H9 (cell line): Measurements from ENCODE around the gene AGO1. TPM values are rescaled to one million over a fixed set of nuclear protein-coding genes. Genes with fewer than 3 reads are reported as not detected.
A peak's percentile ranks its signal among the peaks of the same experiment; 100 is the strongest.

Source experiments
- DNase-seq: peaks from one replicate; pipeline ENCODE4 v3.0.0-alpha.2; 2017
- H2AFZ ChIP-seq: one replicate; pipeline ENCODE4 v1.6.1; 2013; ENCODE audit warnings: mild to moderate bottlenecking, low read length, control low read depth, moderate library complexity
- H2AK5ac ChIP-seq: 2 replicates; pipeline ENCODE4 v1.6.1; 2013; ENCODE audit warnings: low read length, control low read depth, mixed read lengths; ENCODE audit not compliant: insufficient read length
- H2BK120ac ChIP-seq: one replicate; pipeline ENCODE4 v1.6.1; 2013; ENCODE audit warnings: low read depth, mild to moderate bottlenecking, low read length, control low read depth, inconsistent platforms; ENCODE audit not compliant: poor library complexity, severe bottlenecking
- H2BK12ac ChIP-seq: 2 replicates; pipeline ENCODE4 v1.6.1; 2013; ENCODE audit warnings: low read length, control low read depth, mixed read lengths, low read depth; ENCODE audit not compliant: insufficient read length
- H2BK15ac ChIP-seq: 2 replicates; pipeline ENCODE4 v1.6.1; 2013; ENCODE audit warnings: low read depth, low read length, control low read depth
- H2BK20ac ChIP-seq: one replicate; pipeline ENCODE4 v1.6.1; 2013; ENCODE audit warnings: low read depth, mild to moderate bottlenecking, low read length, control low read depth, inconsistent platforms; ENCODE audit not compliant: poor library complexity, severe bottlenecking
- H2BK5ac ChIP-seq: 2 replicates; pipeline ENCODE4 v1.6.1; 2013; ENCODE audit warnings: low read length, control low read depth, mixed read lengths; ENCODE audit not compliant: insufficient read length
- H3K14ac ChIP-seq: 2 replicates; pipeline ENCODE4 v1.6.1; 2013; ENCODE audit warnings: low read length, control low read depth; ENCODE audit not compliant: insufficient read depth
- H3K18ac ChIP-seq: 2 replicates; pipeline ENCODE4 v1.6.1; 2013; ENCODE audit warnings: low read depth, mild to moderate bottlenecking, mixed read lengths, low read length, control low read depth; ENCODE audit not compliant: insufficient read length
- H3K23ac ChIP-seq: 2 replicates; pipeline ENCODE4 v1.6.1; 2013; ENCODE audit warnings: low read length, control low read depth, mixed read lengths, low read depth; ENCODE audit not compliant: insufficient read length
- H3K23me2 ChIP-seq: 2 replicates; pipeline ENCODE4 v1.6.1; 2013; ENCODE audit warnings: low read depth, mild to moderate bottlenecking, mixed read lengths, low read length, control low read depth; ENCODE audit not compliant: insufficient read length, poor library complexity, severe bottlenecking
- H3K27ac ChIP-seq: 2 replicates; pipeline ENCODE4 v1.5.1; 2013; ENCODE audit warnings: low read length, control low read depth, mixed read lengths, low read depth; ENCODE audit not compliant: insufficient read length
- H3K27me3 ChIP-seq: 2 replicates; pipeline ENCODE4 v1.6.1; 2013; ENCODE audit warnings: low read length, control low read depth, inconsistent platforms; ENCODE audit not compliant: insufficient read depth
- H3K4ac ChIP-seq: 2 replicates; pipeline ENCODE4 v1.6.1; 2013; ENCODE audit warnings: low read depth, mild to moderate bottlenecking, control low read depth, inconsistent platforms, low read length, moderate library complexity
- H3K4me1 ChIP-seq: 2 replicates; pipeline ENCODE4 v1.6.1; 2013; ENCODE audit warnings: low read length, control low read depth, inconsistent platforms; ENCODE audit not compliant: insufficient read depth
- H3K4me2 ChIP-seq: 2 replicates; pipeline ENCODE4 v1.6.1; 2013; ENCODE audit warnings: low read length, control low read depth, mixed read lengths; ENCODE audit not compliant: insufficient read length, insufficient read depth
- H3K56ac ChIP-seq: 2 replicates; pipeline ENCODE4 v1.6.1; 2013; ENCODE audit warnings: low read depth, mild to moderate bottlenecking, mixed read lengths, low read length, control low read depth; ENCODE audit not compliant: insufficient read length
- H3K79me1 ChIP-seq: 2 replicates; pipeline ENCODE4 v1.6.1; 2013; ENCODE audit warnings: low read depth, mild to moderate bottlenecking, moderate library complexity, low read length, control low read depth, inconsistent platforms; ENCODE audit not compliant: insufficient read depth, poor library complexity, severe bottlenecking
- H3K79me2 ChIP-seq: 2 replicates; pipeline ENCODE4 v1.6.1; 2013; ENCODE audit warnings: low read length, control low read depth, inconsistent platforms; ENCODE audit not compliant: insufficient read depth
- H3K9ac ChIP-seq: 2 replicates; pipeline ENCODE4 v1.6.1; 2013; ENCODE audit warnings: low read length, control low read depth, mixed read lengths; ENCODE audit not compliant: insufficient read length; ENCODE audit errors: extremely low read depth
- H3K9me3 ChIP-seq: one replicate; pipeline ENCODE4 v1.6.1; 2013; ENCODE audit warnings: low read depth, low read length, inconsistent platforms; ENCODE audit not compliant: control insufficient read depth
- H3T11ph ChIP-seq: one replicate; pipeline ENCODE4 v1.6.1; 2013; ENCODE audit warnings: mild to moderate bottlenecking, low read length, control low read depth, inconsistent platforms
- H4K20me1 ChIP-seq: one replicate; pipeline ENCODE4 v1.6.1; 2013; ENCODE audit not compliant: control insufficient read depth, insufficient read length, insufficient read depth
- H4K5ac ChIP-seq: 2 replicates; pipeline ENCODE4 v1.6.1; 2013; ENCODE audit warnings: low read depth, mild to moderate bottlenecking, mixed read lengths, low read length, control low read depth; ENCODE audit not compliant: insufficient read length
- H4K8ac ChIP-seq: replicated peaks from 2 replicates; pipeline ENCODE4 v1.6.1; 2013; ENCODE audit warnings: low read length, control low read depth, mixed read lengths, low read depth; ENCODE audit not compliant: insufficient read length
- H4K91ac ChIP-seq: 2 replicates; pipeline ENCODE4 v1.6.1; 2013; ENCODE audit warnings: low read depth, mild to moderate bottlenecking, moderate library complexity, mixed read lengths, low read length, control low read depth; ENCODE audit not compliant: insufficient read length
- H3K27ac Mint-ChIP-seq, 3 experiments: 2 replicates in 2 of 3; 3 replicates in 1 of 3; pipeline ENCODE4 v1.8.0; 2020 to 2021; ENCODE audit warnings: mixed read lengths in 3 of 3, mild to moderate bottlenecking in 1 of 3, moderate library complexity in 1 of 3
- H3K27me3 Mint-ChIP-seq: 2 replicates; pipeline ENCODE4 v1.8.0; 2021; ENCODE audit warnings: low read depth, mild to moderate bottlenecking, moderate library complexity, mixed read lengths
- H3K36me3 Mint-ChIP-seq, 3 experiments: 2 replicates in 2 of 3; 3 replicates in 1 of 3; pipeline ENCODE4 v1.8.0; 2020 to 2021; ENCODE audit warnings: low read depth in 3 of 3, mixed read lengths in 3 of 3; ENCODE audit not compliant: insufficient read depth in 1 of 3
- H3K4me1 Mint-ChIP-seq, 2 experiments: 2 replicates each; pipeline ENCODE4 v1.8.0; 2020; ENCODE audit warnings: mixed read lengths in 2 of 2
- H3K4me3 Mint-ChIP-seq, 2 experiments: 2 replicates in 1 of 2; 3 replicates in 1 of 2; pipeline ENCODE4 v1.8.0; 2020 to 2021; ENCODE audit warnings: mild to moderate bottlenecking in 2 of 2, mixed read lengths in 2 of 2, moderate library complexity in 1 of 2
- H3K9me3 Mint-ChIP-seq, 2 experiments: 2 replicates in 1 of 2; 3 replicates in 1 of 2; pipeline ENCODE4 v1.8.0; 2020; ENCODE audit warnings: mild to moderate bottlenecking in 2 of 2, mixed read lengths in 2 of 2, moderate library complexity in 1 of 2
- WGBS: extraction: QIAGEN DNeasy Blood & Tissue Kit; methylation state at CpG from one replicate; pipeline ENCODE4 v1.1.7; 2013; ENCODE audit warnings: missing lambda C conversion rate, low lambda C conversion rate, mixed read lengths; ENCODE audit not compliant: insufficient read length; ENCODE audit errors: extremely low coverage; 5-methylcytosine and 5-hydroxymethylcytosine counted together
- total RNA-seq: library from RNA; stranded (reverse); gene quantifications from 2 replicates; pipeline ENCODE4 v1.2.1, GENCODE V29; 2021
- TF ChIP-seq, protein P1 (sequence below): fragments of 200-600 bp; sonication (generic); conservative IDR thresholded peaks from 3 replicates; pipeline ENCODE4 v1.8.0; 2021; ENCODE audit warnings: antibody characterized with exemption, mild to moderate bottlenecking

Gene AGO1
- total RNA-seq, 1 experiment from 2014 or later: 74.2 TPM

DNA sequence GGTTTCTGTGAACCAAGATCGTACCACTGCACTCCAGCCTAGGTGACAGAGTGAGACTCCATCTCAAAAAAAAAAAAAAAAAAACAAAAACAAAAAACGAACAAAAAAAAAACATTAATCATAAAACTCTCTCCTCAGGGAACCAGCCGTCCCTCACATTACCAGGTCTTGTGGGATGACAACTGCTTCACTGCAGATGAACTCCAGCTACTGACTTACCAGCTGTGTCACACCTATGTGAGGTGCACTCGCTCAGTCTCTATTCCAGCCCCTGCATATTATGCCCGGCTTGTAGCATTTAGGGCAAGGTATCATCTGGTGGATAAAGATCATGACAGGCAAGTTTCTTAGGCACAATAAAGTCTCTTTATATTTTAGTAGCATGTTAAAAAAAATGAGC is 32.3 kb upstream of the AGO1 start:
- Histone ChIP-seq H3K23ac (no peak overlapping the region), H3K14ac (no peak overlapping the region), H3K23me2 (no peaks in the 10 kb centered on the region), H3K79me1 (no peaks in the 10 kb centered on the region), H4K8ac (no peak overlapping the region), H3K56ac (no peak overlapping the region), H3K18ac (no peak overlapping the region), H2BK5ac (no peak overlapping the region), H3K9ac (no peak overlapping the region), H3K27ac (no peak overlapping the region), H3K79me2 (no peaks in the 10 kb centered on the region), H3K27me3 (no peaks in the 10 kb centered on the region), H2AFZ (no peak overlapping the region), H2AK5ac (no peak overlapping the region), H3K4me2 (no peak overlapping the region), H4K91ac (no peak overlapping the region), H2BK120ac (no peak overlapping the region), H2BK15ac (no peak overlapping the region), H4K5ac (no peak overlapping the region), H2BK20ac (no peak overlapping the region), H2BK12ac (no peak overlapping the region), H3K4me1 (no peaks in the 10 kb centered on the region; the same call in 1 of the 2 replicates), H3K9me3 (no peaks in the 10 kb centered on the region), H3K4ac (no peak overlapping the region), H4K20me1 (no peaks in the 10 kb centered on the region), H3T11ph (no peak overlapping the region)
- H3K4me3 Mint-ChIP-seq: no peak overlapping the region
- no peaks in the 10 kb centered on the region for H3K27me3 Mint-ChIP-seq
- no peaks in the 10 kb centered on the region for H3K9me3 Mint-ChIP-seq
- peaks cover 9 to 19% of the 10 kb centered on the region in 2 experiments for H3K4me1 Mint-ChIP-seq
- no peak for DNase-seq
- H3K27ac Mint-ChIP-seq: peak overlapping the region in 1 of 3 experiments; percentile 45; a peak in 2 of 7 replicates
- no CpG with 5 or more reads among the region's 5 CpGs for WGBS
- peaks cover 3 to 37% (median 26%) of the 10 kb centered on the region in 3 experiments; a peak in 5 of 7 replicates for H3K36me3 Mint-ChIP-seq
- TF ChIP-seq, protein P1, sequence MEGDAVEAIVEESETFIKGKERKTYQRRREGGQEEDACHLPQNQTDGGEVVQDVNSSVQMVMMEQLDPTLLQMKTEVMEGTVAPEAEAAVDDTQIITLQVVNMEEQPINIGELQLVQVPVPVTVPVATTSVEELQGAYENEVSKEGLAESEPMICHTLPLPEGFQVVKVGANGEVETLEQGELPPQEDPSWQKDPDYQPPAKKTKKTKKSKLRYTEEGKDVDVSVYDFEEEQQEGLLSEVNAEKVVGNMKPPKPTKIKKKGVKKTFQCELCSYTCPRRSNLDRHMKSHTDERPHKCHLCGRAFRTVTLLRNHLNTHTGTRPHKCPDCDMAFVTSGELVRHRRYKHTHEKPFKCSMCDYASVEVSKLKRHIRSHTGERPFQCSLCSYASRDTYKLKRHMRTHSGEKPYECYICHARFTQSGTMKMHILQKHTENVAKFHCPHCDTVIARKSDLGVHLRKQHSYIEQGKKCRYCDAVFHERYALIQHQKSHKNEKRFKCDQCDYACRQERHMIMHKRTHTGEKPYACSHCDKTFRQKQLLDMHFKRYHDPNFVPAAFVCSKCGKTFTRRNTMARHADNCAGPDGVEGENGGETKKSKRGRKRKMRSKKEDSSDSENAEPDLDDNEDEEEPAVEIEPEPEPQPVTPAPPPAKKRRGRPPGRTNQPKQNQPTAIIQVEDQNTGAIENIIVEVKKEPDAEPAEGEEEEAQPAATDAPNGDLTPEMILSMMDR: no peak
